ENCODE results near the gene CELSR1. TPM values are rescaled to one million over a fixed set of nuclear protein-coding genes. Genes with fewer than 3 reads are reported as not detected.

CELSR1 gene
- total RNA-seq, 2 donors from 2014 or later: 24.2 to 38.2 TPM

GRCh38 chr22:46574438-46574992 lies 37.1 kb upstream of the CELSR1 start:
- intact Hi-C loops (cut with DNase I): no loop called here
- Histone ChIP-seq H3K9me3 (no peaks in the 10 kb centered on the region), H3K27ac (no peak overlapping the region), H3K4me1 (replicated peaks) (no peaks in the 10 kb centered on the region), H3K27me3 (replicated peaks; ENCODE audit: insufficient read depth) (no peaks in the 10 kb centered on the region), H3K4me3 (no peak overlapping the region), H3K36me3 (no peaks in the 10 kb centered on the region)
- TF ChIP-seq POLR2AphosphoS5 (IDR thresholded peaks at IDR 0.05) (no peak), CTCF (IDR thresholded peaks at IDR 0.05) (no peak), POLR2A (IDR thresholded peaks at IDR 0.05) (no peak)
- no peak for DNase-seq (ENCODE audit: low spot score)
- WGBS: 93% methylated on average over 15 of the region's 15 CpGs

DNA sequence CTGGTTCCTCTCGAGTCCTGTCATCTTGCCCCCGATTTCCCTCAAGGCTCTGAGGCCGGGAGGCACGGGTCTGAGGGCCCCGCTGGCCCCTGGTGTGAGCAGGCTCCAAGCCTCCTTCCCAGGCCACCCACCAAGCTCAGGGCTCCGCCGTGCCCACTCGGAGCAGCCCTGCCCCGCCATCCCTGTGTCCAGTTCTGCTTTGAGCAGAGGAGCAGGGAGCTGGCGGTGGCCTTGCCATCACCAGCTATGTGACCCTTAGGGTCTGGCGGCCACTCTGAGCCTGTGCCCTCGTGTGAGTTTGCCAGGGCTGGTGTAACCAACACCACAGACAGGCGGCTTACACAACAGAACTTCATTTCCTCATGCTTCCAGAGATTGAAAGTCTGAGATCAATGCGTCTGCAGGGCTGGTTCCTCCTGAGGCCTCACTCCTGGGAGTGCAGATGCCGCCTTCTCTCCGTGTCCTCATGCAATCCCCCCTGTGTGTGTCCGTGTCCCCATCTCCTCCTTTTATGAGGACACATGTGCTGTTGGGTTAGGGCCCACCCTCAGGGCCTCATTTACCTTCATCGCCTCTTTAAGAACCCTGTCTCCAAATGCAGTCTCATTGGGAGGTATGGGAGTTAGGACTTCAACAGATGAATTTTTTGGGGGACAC lies 36.5 kb upstream of the CELSR1 start:
- Histone ChIP-seq H3K27me3 (replicated peaks; ENCODE audit: insufficient read depth) (no peaks in the 10 kb centered on the region), H3K36me3 (no peaks in the 10 kb centered on the region), H3K9me3 (no peaks in the 10 kb centered on the region), H3K4me1 (replicated peaks) (no peaks in the 10 kb centered on the region), H3K4me3 (no peak overlapping the region), H3K27ac (no peak overlapping the region)
- intact Hi-C loops (cut with DNase I): no loop called here
- TF ChIP-seq CTCF (IDR thresholded peaks at IDR 0.05) (no peak), POLR2A (IDR thresholded peaks at IDR 0.05) (no peak), POLR2AphosphoS5 (IDR thresholded peaks at IDR 0.05) (no peak)
- 89% methylated on average over 18 of the region's 18 CpGs for WGBS
- DNase-seq (ENCODE audit: low spot score): no peak

DNA sequence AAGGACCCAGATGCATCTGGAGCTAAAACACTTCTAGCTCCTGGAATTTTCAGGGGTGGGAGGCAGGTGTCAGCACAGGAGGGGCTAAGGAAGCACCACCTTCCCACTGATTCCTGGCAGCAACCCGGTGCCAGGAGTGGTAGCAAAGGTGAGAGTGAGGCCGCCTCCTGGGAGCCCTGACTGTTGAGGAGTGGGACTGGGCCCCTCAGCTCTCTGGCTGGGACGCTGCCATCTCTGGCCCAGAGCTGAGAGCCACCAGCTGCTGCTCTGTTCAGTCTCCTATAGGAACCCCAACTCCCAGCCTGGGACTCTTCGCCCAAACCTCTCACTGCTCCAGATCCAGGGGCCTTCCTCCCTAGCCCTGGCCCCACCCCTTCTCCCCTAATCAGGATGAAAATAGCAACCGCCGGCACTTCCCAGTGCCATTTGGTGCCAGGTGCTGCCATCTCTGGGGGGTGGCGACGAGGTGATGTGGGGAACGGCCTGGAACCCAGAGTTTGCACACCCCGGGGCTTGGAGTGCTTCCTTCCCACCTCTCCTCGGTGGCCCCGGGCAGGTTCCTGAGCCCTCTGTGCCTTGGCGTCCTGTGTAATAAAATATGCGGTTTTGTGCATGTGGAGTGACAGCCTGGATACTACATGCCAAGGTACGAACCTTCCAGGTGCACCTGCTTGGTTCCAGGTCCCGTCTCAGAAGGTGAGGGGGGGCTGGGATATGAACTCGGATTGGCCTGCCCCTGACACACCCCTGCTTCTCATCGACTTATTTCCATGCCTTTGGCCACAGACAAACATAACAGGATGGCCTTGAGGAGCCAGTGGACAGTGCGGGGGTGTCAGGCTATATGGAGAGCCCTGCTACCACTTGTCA lies 35.7 kb upstream of the CELSR1 start:
- Histone ChIP-seq H3K4me3 (no peak overlapping the region), H3K36me3 (no peaks in the 10 kb centered on the region), H3K4me1 (replicated peaks) (no peaks in the 10 kb centered on the region), H3K9me3 (no peaks in the 10 kb centered on the region), H3K27me3 (replicated peaks; ENCODE audit: insufficient read depth) (no peaks in the 10 kb centered on the region), H3K27ac (no peak overlapping the region)
- TF ChIP-seq POLR2A (IDR thresholded peaks at IDR 0.05): no peak
- TF ChIP-seq CTCF (IDR thresholded peaks at IDR 0.05): no peak
- no peak for TF ChIP-seq POLR2AphosphoS5 (IDR thresholded peaks at IDR 0.05)
- no peak for DNase-seq (ENCODE audit: low spot score)
- intact Hi-C loops (cut with DNase I): no loop called here
- 83% methylated on average over 19 of the region's 19 CpGs for WGBS

DNA sequence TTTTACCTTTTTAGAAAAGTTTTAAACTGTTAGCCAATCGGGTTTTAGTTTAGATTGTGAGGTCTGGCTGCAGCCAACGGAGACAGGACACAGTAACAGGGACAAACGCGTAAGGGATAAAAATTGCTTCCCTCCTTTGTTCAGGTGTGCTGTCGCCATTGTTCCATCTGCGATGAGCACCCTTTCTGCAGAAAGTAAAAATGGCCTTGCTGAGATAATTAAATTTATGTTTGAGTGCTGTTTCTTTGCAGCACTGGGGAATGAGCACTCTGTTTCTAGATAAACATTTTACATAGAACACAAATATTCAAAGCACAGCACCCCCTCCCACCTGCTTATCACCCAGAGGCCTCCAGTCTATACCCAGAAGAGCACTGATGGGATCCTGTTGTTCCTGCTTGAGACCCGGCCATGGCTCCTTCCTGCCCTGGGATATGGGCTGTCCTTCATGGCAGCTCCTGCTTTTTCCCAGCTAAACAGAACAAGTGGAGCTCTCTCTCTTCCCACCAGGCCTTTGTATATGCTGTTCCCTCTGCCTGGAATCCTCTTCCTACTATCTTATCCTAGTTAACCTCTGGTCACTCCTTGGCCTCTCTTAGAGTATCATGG lies 34.3 kb upstream of the CELSR1 start:
- H3K36me3 ChIP-seq: no peaks in the 10 kb centered on the region
- no peaks in the 10 kb centered on the region for H3K9me3 ChIP-seq
- intact Hi-C loops (cut with DNase I): no loop called here
- 69% methylated on average over 7 of the region's 7 CpGs for WGBS
- no peak for TF ChIP-seq POLR2AphosphoS5 (IDR thresholded peaks at IDR 0.05)
- no peak for TF ChIP-seq POLR2A (IDR thresholded peaks at IDR 0.05)
- no peak for TF ChIP-seq CTCF (IDR thresholded peaks at IDR 0.05)
- no peaks in the 10 kb centered on the region for H3K27me3 ChIP-seq (replicated peaks; ENCODE audit: insufficient read depth)
- H3K4me3 ChIP-seq: no peak overlapping the region
- DNase-seq (ENCODE audit: low spot score): no peak
- H3K27ac ChIP-seq: no peak overlapping the region
- H3K4me1 ChIP-seq (replicated peaks): no peaks in the 10 kb centered on the region
